Smooth muscle cell of the brain vasculature (primary cell): ENCODE measurements around the gene ILK.

ENCODE experiments used
- DNase-seq: peaks from one replicate; pipeline ENCODE4 v3.0.0-alpha.2; 2012; ENCODE audit warnings: low read depth, low spot score

ILK gene

DNA sequence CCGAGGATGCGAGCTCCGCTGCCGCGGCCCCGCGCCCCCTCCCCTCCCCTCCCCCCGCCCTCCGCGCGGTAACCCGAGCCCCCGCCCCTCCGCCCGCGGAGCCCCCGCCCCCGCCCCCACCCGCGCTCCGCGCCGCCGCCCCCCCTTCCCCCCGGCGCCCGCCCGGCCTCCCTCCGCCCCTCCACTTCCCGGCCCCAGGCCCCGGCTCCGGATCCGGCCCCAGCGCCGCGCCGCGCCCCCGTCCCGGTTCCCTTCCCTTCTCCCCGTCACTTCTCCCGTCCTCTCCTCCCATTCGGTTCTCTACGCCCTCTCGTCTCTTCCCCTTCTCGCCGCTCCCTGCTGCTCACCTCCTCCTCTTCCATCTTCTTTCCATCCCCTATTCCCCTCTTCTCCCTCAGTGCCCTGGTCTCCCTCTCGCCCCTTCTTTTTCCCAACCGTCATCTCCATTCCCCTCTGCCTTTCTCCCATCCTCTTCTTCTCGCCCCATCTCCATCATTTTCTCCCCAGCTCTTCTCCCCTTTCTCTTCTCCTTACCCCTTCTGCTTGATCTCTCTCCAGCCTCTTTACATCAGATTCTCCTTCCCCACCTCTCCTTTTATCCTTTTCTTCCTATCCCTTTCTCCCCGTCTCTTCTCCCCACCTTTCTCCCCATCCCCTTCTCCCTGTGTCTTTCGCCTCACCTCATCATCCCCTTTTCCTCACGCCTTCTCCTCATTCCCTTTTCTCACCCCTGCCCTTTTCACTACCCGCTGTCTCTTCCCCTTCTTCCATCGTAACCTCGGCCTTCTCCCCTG lies 52.4 kb downstream of the ILK start, which contains the start of gene DCHS1:
Gene DCHS1 (minus strand): TSS at position 20 of the 794 bp plus-strand sequence. CDS start 14,196 bp downstream, outside the sequence.
- no peak for DNase-seq

DNA sequence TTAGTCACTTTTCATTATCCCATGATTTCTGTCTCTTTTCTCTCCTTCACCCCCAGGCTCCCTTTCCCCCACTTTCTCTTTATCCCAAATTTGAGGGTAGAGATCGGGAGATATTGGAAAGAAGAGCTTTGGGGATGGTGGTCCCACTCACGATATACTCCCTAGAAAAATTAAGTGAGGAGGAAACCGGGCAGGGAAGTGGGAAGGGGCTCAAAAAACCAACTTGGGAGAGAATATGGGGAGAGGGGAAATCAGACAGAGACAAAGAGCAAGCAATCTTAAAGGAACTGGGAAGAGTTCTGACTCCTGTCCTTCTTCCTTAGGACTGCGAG lies 53.0 kb downstream of the ILK start:
- DNase-seq = no peak

DNA sequence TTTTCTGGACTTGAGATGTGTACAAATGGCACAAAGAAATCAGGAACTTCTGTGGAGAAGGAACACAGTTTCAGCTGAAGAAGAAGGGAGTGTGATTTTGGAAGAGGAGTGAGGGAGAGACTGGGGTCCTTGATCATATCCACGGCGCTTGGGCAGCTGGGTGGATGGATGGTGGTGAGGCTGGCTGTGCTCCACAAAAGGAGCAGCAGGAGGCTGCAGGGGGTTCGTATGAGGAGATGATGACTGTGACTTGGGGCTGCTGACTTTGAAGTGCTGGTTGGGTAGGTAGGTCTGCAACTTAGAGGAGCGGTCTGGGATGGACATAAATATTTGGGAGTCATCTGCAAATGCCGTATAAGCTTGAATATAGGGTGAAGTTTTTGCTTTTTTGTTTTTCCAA lies 53.4 kb downstream of the ILK start:
- no peak for DNase-seq

- DNase-seq = no peak
Measured at GRCh38 chr11:6657346-6657745, 53.8 kb downstream of the ILK start.

DNA sequence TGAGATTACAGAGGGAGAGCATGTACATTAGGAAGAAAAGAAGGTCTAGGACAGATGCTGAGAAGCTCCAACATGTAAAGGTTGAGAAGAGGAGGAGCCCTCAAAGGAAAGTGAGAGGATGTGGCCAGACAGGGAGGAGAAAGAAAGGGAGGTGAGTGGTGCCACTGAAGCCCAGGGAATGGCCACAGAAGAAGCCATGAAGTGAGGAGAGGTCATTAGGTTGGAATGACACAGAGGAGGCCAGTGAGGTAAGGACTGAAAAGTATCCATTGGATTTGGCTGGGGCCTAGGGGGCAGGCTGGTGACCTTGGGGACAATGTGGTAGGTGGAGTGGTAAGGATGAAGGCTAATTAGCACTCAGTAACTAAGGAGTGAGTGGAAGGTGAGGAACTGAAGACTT lies 55.1 kb downstream of the ILK start:
- no peak for DNase-seq
